ENCODE results near the gene NINL.

- TF ChIP-seq POLR2AphosphoS5 (IDR thresholded peaks at IDR 0.05; ENCODE audit: low read depth) (no peak), CTCF (IDR thresholded peaks at IDR 0.05; ENCODE audit: insufficient read depth, low read length) (no peak), GABPA (IDR thresholded peaks at IDR 0.05; ENCODE audit: low read depth) (no peak), REST (IDR thresholded peaks at IDR 0.05; ENCODE audit: insufficient replicate concordance, low read depth) (no peak)
Observed at GRCh38 chr20:25544311-25544710, 41.0 kb downstream of the NINL start.

Measured in HL-60 (cell line).